K562 (cell line): Measurements from ENCODE around the gene ZDHHC3. TPM values are rescaled to one million over a fixed set of nuclear protein-coding genes. Genes with fewer than 3 reads are reported as not detected.

Source experiments
- ATAC-seq: fragments of 200-7000 bp; cut with Tn5 transposase; 3 replicates; pipeline ENCODE4 v1.9.1; 2020; ENCODE audit warnings: moderate library complexity
- BruUV-seq: library from RNA; stranded (reverse); fragments of 400-500 nt; replicated peaks from 2 replicates; lab custom pipeline; 2021; lab: Mats Ljungman, UMichigan
- CTCF ChIA-PET: fragments of 300-600 bp; formaldehyde crosslinking; extraction: SDS; loops from one replicate; lab custom pipeline; 2021; ENCODE audit warnings: low intra/inter-chr PET ratio; lab: Yijun Ruan, JAX
- POLR2A ChIA-PET: fragments of 300-600, 350-650 bp; sonication (Branson Sonifier 250); formaldehyde crosslinking; extraction: SDS; loops from one replicate; lab custom pipeline; 2021; ENCODE audit warnings: antibody characterized with exemption, inconsistent platforms; lab: Yijun Ruan, JAX
- DNase-seq, 4 experiments: peaks; one replicate each; pipeline versions ENCODE4 v3.0.0 to v3.0.0-alpha.2; 2011 to 2018; ENCODE audit warnings: low spot score in 3 of 4, mixed read lengths in 3 of 4; ENCODE audit errors: extremely low read depth in 1 of 4
- FAIRE-seq: peaks from 2 replicates; lab custom pipeline; 2011; peaks lifted over from hg19 to GRCh38; lab: Jason Lieb, UNC
- H2AFZ ChIP-seq: 2 replicates; pipeline ENCODE4 v1.6.0; 2011; ENCODE audit warnings: low read depth, low read length, control low read depth, inconsistent platforms
- H3K27ac ChIP-seq: fragments of 200-600 bp; 3 replicates; pipeline ENCODE4 v1.8.0; 2011; ENCODE audit warnings: low read depth, mild to moderate bottlenecking, control low read depth, inconsistent platforms, low read length, moderate library complexity, mixed read lengths; ENCODE audit errors: extremely low read depth
- H3K27me3 ChIP-seq, 2 experiments: fragments of 300-600 bp in 1 of 2; 2 replicates in 1 of 2; 3 replicates in 1 of 2; pipeline versions ENCODE4 v1.6.0 to v1.8.0; 2011; ENCODE audit warnings: inconsistent platforms in 2 of 2, low read length in 2 of 2, mild to moderate bottlenecking in 1 of 2, mixed read lengths in 1 of 2, moderate library complexity in 1 of 2; ENCODE audit not compliant: control insufficient read depth in 2 of 2, insufficient read depth in 2 of 2
- H3K36me3 ChIP-seq: fragments of 300-600 bp; 3 replicates; pipeline ENCODE4 v1.8.0; 2011; ENCODE audit warnings: mild to moderate bottlenecking, low read length, inconsistent platforms; ENCODE audit not compliant: control insufficient read depth, insufficient read depth
- H3K4me1 ChIP-seq, 2 experiments: fragments of 200-600 bp in 1 of 2; replicated peaks in 1 of 2; 2 replicates in 1 of 2; 3 replicates in 1 of 2; pipeline versions ENCODE4 v1.5.1 to v1.8.0; 2011; ENCODE audit warnings: inconsistent platforms in 2 of 2, low read length in 2 of 2, mild to moderate bottlenecking in 1 of 2, mixed read lengths in 1 of 2, moderate library complexity in 1 of 2; ENCODE audit not compliant: control insufficient read depth in 2 of 2, insufficient read depth in 2 of 2
- H3K4me2 ChIP-seq: 2 replicates; pipeline ENCODE4 v1.6.1; 2011; ENCODE audit warnings: low read length, control low read depth, inconsistent platforms, mixed read lengths; ENCODE audit not compliant: insufficient read depth
- H3K4me3 ChIP-seq: fragments of 200-600 bp; sonication (generic), shearing (Covaris generic); 2 replicates; pipeline ENCODE4 v1.5.1; 2016; ENCODE audit warnings: control low read depth, inconsistent platforms
- H3K79me2 ChIP-seq: fragments of 200-600 bp; 3 replicates; pipeline ENCODE4 v1.8.0; 2011; ENCODE audit warnings: low read length, inconsistent platforms; ENCODE audit not compliant: control insufficient read depth, insufficient read depth
- H3K9ac ChIP-seq, 2 experiments: 2 replicates each; pipeline versions ENCODE4 v1.6.0 to v1.6.1; 2011; ENCODE audit warnings: low read depth in 2 of 2, low read length in 2 of 2, control low read depth in 1 of 2, inconsistent platforms in 1 of 2, mild to moderate bottlenecking in 1 of 2, mixed read lengths in 1 of 2; ENCODE audit not compliant: insufficient read depth in 1 of 2
- H3K9me1 ChIP-seq: one replicate; pipeline ENCODE4 v1.6.0; 2011; ENCODE audit warnings: inconsistent platforms, mild to moderate bottlenecking, low read length, moderate library complexity; ENCODE audit not compliant: control insufficient read depth, insufficient read depth
- H3K9me3 ChIP-seq: replicated peaks from 2 replicates; pipeline ENCODE4 v1.5.1; 2011; ENCODE audit warnings: low read depth, low read length, inconsistent platforms; ENCODE audit not compliant: control insufficient read depth, insufficient read depth
- H4K20me1 ChIP-seq: replicated peaks from 2 replicates; pipeline ENCODE4 v1.6.1; 2011; ENCODE audit warnings: low read length, inconsistent platforms, mixed read lengths; ENCODE audit not compliant: control insufficient read depth, insufficient read depth
- CAMTA2 ChIP-seq: fragments of 250-450 bp; sonication (Bioruptor Pico); conservative IDR thresholded peaks from 2 replicates; pipeline ENCODE4 v1.5.1; 2022
- E2F3 ChIP-seq: fragments of 250-450 bp; sonication (Bioruptor Pico); IDR thresholded peaks from 2 replicates; pipeline ENCODE4 v1.4.0; 2020; ENCODE audit warnings: mild to moderate bottlenecking
- EGR1 ChIP-seq: fragments of 450-650 bp; conservative IDR thresholded peaks from 2 replicates; pipeline ENCODE4 v1.6.1; 2017; ENCODE audit warnings: mild to moderate bottlenecking
- ETS2 ChIP-seq: IDR thresholded peaks from 2 replicates; pipeline ENCODE4 v1.6.1; 2016; ENCODE audit warnings: borderline replicate concordance, missing genetic modification characterization, mild to moderate bottlenecking, moderate library complexity, missing compliant biosample characterization; ENCODE audit not compliant: poor library complexity, severe bottlenecking
- HDAC3 ChIP-seq: fragments of 450-650 bp; IDR thresholded peaks from 2 replicates; pipeline ENCODE4 v1.6.1; 2018; ENCODE audit warnings: borderline replicate concordance, mild to moderate bottlenecking, moderate library complexity; ENCODE audit not compliant: partially characterized antibody
- NCOA1 ChIP-seq: fragments of 450-650 bp; IDR thresholded peaks from 2 replicates; pipeline ENCODE4 v1.6.1; 2016; ENCODE audit warnings: low read depth
- NONO ChIP-seq, 2 experiments: fragments of 200-400 bp in 1 of 2; fragments of 450-650 bp in 1 of 2; formaldehyde crosslinking in 1 of 2; IDR thresholded peaks; 2 replicates each; pipeline ENCODE4 v1.6.1; 2017; ENCODE audit warnings: low read depth in 2 of 2, mild to moderate bottlenecking in 2 of 2, moderate library complexity in 2 of 2, low read length in 1 of 2
- OTX1 ChIP-seq: fragments of 450-650 bp; formaldehyde crosslinking; IDR thresholded peaks from 2 replicates; pipeline ENCODE4 v1.4.0; 2022; ENCODE audit warnings: mild to moderate bottlenecking
- STAT5A ChIP-seq: IDR thresholded peaks from 2 replicates; pipeline ENCODE4 v1.6.1; 2012; ENCODE audit warnings: low read length, inconsistent platforms, borderline replicate concordance
- TEAD1 ChIP-seq, 2 experiments: fragments of 450-650 bp in 1 of 2; sonication (generic) in 1 of 2; formaldehyde crosslinking; IDR thresholded peaks; 2 replicates each; pipeline versions ENCODE4 v1.4.0 to v1.8.0; 2020 to 2022; ENCODE audit warnings: mild to moderate bottlenecking in 2 of 2, missing genetic modification reagents in 1 of 2
- ZC3H11A ChIP-seq: IDR thresholded peaks from 2 replicates; pipeline ENCODE4 v1.6.1; 2012; ENCODE audit warnings: low read depth, low read length, improper control_type of control experiment
- ZNF780A ChIP-seq: fragments of 250-450 bp; sonication (Bioruptor Pico); IDR thresholded peaks from 2 replicates; pipeline ENCODE4 v1.5.0; 2021; ENCODE audit warnings: mild to moderate bottlenecking
- WGBS: fragments of 100-300 bp; shearing (Covaris generic); methylation state at CpG from one replicate; pipeline ENCODE4 v1.1.6; 2016; ENCODE audit warnings: low coverage, mixed read lengths; ENCODE audit not compliant: insufficient coverage; ENCODE audit errors: missing lambda C conversion rate; 5-methylcytosine and 5-hydroxymethylcytosine counted together
- in situ Hi-C: fragments of 300-500 bp; cut with MboI; formaldehyde crosslinking; loops from 4 replicates; pipeline ENCODE4 v1.15.0; 2018; ENCODE audit warnings: inconsistent platforms, mixed read lengths
- intact Hi-C: fragments of 100-400 bp; cut with micrococcal nuclease; formaldehyde crosslinking; loops from 2 replicates; pipeline ENCODE4 v1.14.2; 2022
- polyA plus RNA-seq, 8 experiments: library from polyadenylated mRNA; depleted of rRNA in 4 of 8; stranded (reverse) in 5 of 8; unstranded in 3 of 8; fragments of >200 nt; fragmentation: Nextera tagmentation in 2 of 8; fragmentation: Illumina TruSeq in 1 of 8; extraction: Ambion mirVana in 2 of 8; extraction: Trizol in 1 of 8; gene quantifications; 2 replicates each; pipeline versions ENCODE4 v1.2.1 to v1.2.3, GENCODE V29; 2011 to 2014; ENCODE audit warnings: inconsistent platforms in 1 of 8, missing spikeins in 1 of 8
- total RNA-seq, 7 experiments: library from RNA; depleted of rRNA in 6 of 7; stranded (reverse); fragments of >200 nt in 6 of 7; fragmentation: Illumina TruSeq in 2 of 7; extraction: Trizol in 2 of 7; gene quantifications; 2 replicates each; pipeline versions ENCODE4 v1.2.1 to v1.2.3, GENCODE V29; 2011 to 2021; ENCODE audit warnings: low replicate concordance in 1 of 7
- TF ChIP-seq, protein P1 (sequence below): fragments of 450-650 bp; conservative IDR thresholded peaks from 2 replicates; pipeline ENCODE4 v1.6.1; 2016; ENCODE audit warnings: missing genetic modification characterization, low read depth, mild to moderate bottlenecking, control low read depth, missing compliant biosample characterization
- TF ChIP-seq, protein P2 (sequence below), 2 experiments: fragments of 450-650 bp; conservative IDR thresholded peaks; 2 replicates each; pipeline ENCODE4 v1.6.1; 2017; ENCODE audit warnings: mild to moderate bottlenecking in 2 of 2, moderate library complexity in 2 of 2

The ZDHHC3 gene
- total and polyA plus RNA-seq, 9 of the 15 experiments (the other 6 are each of a cell fraction or from before 2014, with no cell fraction given), result 10.3 to 120 (median 67.2) TPM

GRCh38 chr3:44952689-44953088 lies 23.3 kb downstream of the ZDHHC3 start (continued):
- TF ChIP-seq, protein P1, sequence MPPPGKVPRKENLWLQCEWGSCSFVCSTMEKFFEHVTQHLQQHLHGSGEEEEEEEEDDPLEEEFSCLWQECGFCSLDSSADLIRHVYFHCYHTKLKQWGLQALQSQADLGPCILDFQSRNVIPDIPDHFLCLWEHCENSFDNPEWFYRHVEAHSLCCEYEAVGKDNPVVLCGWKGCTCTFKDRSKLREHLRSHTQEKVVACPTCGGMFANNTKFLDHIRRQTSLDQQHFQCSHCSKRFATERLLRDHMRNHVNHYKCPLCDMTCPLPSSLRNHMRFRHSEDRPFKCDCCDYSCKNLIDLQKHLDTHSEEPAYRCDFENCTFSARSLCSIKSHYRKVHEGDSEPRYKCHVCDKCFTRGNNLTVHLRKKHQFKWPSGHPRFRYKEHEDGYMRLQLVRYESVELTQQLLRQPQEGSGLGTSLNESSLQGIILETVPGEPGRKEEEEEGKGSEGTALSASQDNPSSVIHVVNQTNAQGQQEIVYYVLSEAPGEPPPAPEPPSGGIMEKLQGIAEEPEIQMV (tag), result no peak
- TF ChIP-seq EGR1, result no peak
- TF ChIP-seq, all 486 proteins: peak for 0

DNA sequence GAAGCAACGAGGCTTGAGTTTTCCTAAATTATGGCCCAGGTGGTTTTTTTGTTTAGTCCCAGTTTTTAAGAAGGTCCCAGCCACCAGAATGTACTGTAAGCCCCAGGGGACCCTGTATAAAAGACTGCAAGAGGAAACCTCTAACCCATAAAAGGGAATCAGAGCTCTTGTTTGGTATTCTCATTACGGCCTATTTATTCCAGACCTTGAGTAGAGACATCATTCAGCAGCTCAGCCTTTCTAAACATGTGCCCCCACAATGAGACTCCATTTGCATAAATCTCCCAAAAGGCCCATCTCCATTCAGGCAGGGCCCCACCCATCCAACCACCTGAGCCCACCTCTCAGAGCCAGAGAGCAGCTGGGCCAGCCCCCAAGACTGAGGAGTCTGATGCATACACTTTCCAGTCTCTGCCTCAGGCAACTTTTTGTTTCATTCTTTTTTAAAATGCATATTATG lies 25.7 kb downstream of the ZDHHC3 start:
- H3K79me2 ChIP-seq, result no peaks in the 10 kb centered on the region; the same call in 2 of the 3 replicates
- CTCF ChIA-PET, result no interaction called here
- no peak overlapping the region for H2AFZ ChIP-seq
- no peak overlapping the region for H3K4me3 ChIP-seq
- H3K4me2 ChIP-seq, result no peak overlapping the region
- H3K9me3 ChIP-seq, result no peaks in the 10 kb centered on the region
- peaks cover 19% of the 10 kb centered on the region; the same call in 2 of the 3 replicates for H3K36me3 ChIP-seq
- H3K4me1 ChIP-seq, result no peaks in the 10 kb centered on the region
- POLR2A ChIA-PET, result interaction anchor here (0.6 to 2.3 kb wide), 2 partner anchors 16 to 163 kb away, joined by 3 to 11 read pairs; no protein-coding TSS in a partner anchor
- H3K27me3 ChIP-seq, result no peaks in the 10 kb centered on the region
- no peak for DNase-seq
- 93% methylated on average over 2 of the region's 2 CpGs for WGBS
- TF ChIP-seq CAMTA2 (no peak), OTX1 (no peak), NONO (IDR thresholded peaks at IDR 0.05; ENCODE audit: low read depth in 2 of 2, low read length in 1 of 2) (no peak), STAT5A (no peak), ZC3H11A (no peak), ZNF780A (CRISPR knock-in tag) (no peak), E2F3 (CRISPR knock-in tag) (no peak), HDAC3 (no peak), NCOA1 (no peak), TEAD1 (CRISPR knock-in tag; IDR thresholded peaks at IDR 0.05) (no peak), ETS2 (no peak)
- TF ChIP-seq, protein P2, sequence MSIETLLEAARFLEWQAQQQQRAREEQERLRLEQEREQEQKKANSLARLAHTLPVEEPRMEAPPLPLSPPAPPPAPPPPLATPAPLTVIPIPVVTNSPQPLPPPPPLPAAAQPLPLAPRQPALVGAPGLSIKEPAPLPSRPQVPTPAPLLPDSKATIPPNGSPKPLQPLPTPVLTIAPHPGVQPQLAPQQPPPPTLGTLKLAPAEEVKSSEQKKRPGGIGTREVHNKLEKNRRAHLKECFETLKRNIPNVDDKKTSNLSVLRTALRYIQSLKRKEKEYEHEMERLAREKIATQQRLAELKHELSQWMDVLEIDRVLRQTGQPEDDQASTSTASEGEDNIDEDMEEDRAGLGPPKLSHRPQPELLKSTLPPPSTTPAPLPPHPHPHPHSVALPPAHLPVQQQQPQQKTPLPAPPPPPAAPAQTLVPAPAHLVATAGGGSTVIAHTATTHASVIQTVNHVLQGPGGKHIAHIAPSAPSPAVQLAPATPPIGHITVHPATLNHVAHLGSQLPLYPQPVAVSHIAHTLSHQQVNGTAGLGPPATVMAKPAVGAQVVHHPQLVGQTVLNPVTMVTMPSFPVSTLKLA (conservative IDR thresholded peaks at IDR 0.05), result no peak
- intact Hi-C loops (no loop called here), in situ Hi-C loops (no loop called here)
- no peak for FAIRE-seq
- H3K9ac ChIP-seq, result no peak overlapping the region
- peaks cover 4% of the 10 kb centered on the region for H3K9me1 ChIP-seq
- peaks cover 9% of the 10 kb centered on the region; the same call in 1 of the 2 replicates for H4K20me1 ChIP-seq
- BruUV-seq, result no TSS peak
- ATAC-seq, result no peak
- H3K27ac ChIP-seq, result no peak overlapping the region
